K562 (cell line): ENCODE results near the gene GRIK2.

Source experiments
- CBX2 ChIP-seq: fragments of 200-600 bp; sonication (generic); IDR thresholded peaks from one replicate; pipeline ENCODE4 v1.6.1; 2012; ENCODE audit warnings: mild to moderate bottlenecking, low read length, inconsistent platforms; ENCODE audit not compliant: insufficient read depth, poor library complexity, severe bottlenecking
- CTCF ChIP-seq, 3 experiments: IDR thresholded peaks in 2 of 3; conservative IDR thresholded peaks in 1 of 3; 2 replicates each; pipeline ENCODE4 v1.5.1; 2011 to 2012; ENCODE audit warnings: low read length in 3 of 3, mild to moderate bottlenecking in 3 of 3, control low read depth in 2 of 3, improper control_type of control experiment in 1 of 3, inconsistent platforms in 1 of 3, low read depth in 1 of 3, mixed read lengths in 1 of 3, moderate library complexity in 1 of 3; ENCODE audit not compliant: insufficient read depth in 2 of 3
- ETS1 ChIP-seq: conservative IDR thresholded peaks from 2 replicates; pipeline ENCODE4 v1.6.1; 2011; ENCODE audit warnings: low read depth, mild to moderate bottlenecking, low read length; ENCODE audit not compliant: control insufficient read depth
- HDGF ChIP-seq: fragments of 450-650 bp; IDR thresholded peaks from 2 replicates; pipeline ENCODE4 v1.6.1; 2016
- MTF1 ChIP-seq: fragments of 250-450 bp; sonication (Bioruptor Pico); IDR thresholded peaks from 2 replicates; pipeline ENCODE4 v1.9.0; 2021; ENCODE audit warnings: moderate library complexity, mild to moderate bottlenecking, inconsistent platforms, borderline replicate concordance
- MYBL2 ChIP-seq, 2 experiments: fragments of 450-650 bp in 1 of 2; sonication (generic) in 1 of 2; formaldehyde crosslinking in 1 of 2; IDR thresholded peaks; 2 replicates each; pipeline versions ENCODE4 v1.6.1 to v1.8.1; 2017 to 2022; ENCODE audit warnings: borderline replicate concordance in 1 of 2, inconsistent platforms in 1 of 2, low read depth in 1 of 2, mild to moderate bottlenecking in 1 of 2, missing genetic modification reagents in 1 of 2, moderate library complexity in 1 of 2
- POLR2AphosphoS5 ChIP-seq: IDR thresholded peaks from 2 replicates; pipeline ENCODE4 v1.6.1; 2011; ENCODE audit warnings: mild to moderate bottlenecking, low read depth, low read length, moderate library complexity; ENCODE audit not compliant: control insufficient read depth, insufficient read depth
- SMARCB1 ChIP-seq: IDR thresholded peaks from 2 replicates; pipeline ENCODE4 v1.6.1; 2011; ENCODE audit warnings: improper control_type of control experiment, low read depth; ENCODE audit not compliant: insufficient read length
- SP1 ChIP-seq: sonication (generic); formaldehyde crosslinking; IDR thresholded peaks from 2 replicates; pipeline ENCODE4 v1.8.1; 2022; ENCODE audit warnings: mild to moderate bottlenecking, missing genetic modification reagents
- UBTF ChIP-seq, 2 experiments: IDR thresholded peaks; 2 replicates each; pipeline ENCODE4 v1.6.1; 2012; ENCODE audit warnings: improper control_type of control experiment in 2 of 2, low read depth in 2 of 2, low read length in 2 of 2, borderline replicate concordance in 1 of 2
- ZNF253 ChIP-seq: fragments of 250-450 bp; sonication (Bioruptor Pico); conservative IDR thresholded peaks from 2 replicates; pipeline ENCODE4 v1.6.1; 2021; ENCODE audit warnings: mild to moderate bottlenecking
- ZNF274 ChIP-seq: IDR thresholded peaks from 2 replicates; pipeline ENCODE4 v1.6.1; 2011; ENCODE audit warnings: low read depth, mild to moderate bottlenecking, low read length, moderate library complexity, borderline replicate concordance

GRCh38 chr6:101741474-101742171 is 348.1 kb downstream of the GRIK2 start:
- TF ChIP-seq ZNF253 (CRISPR knock-in tag) (no peak), MYBL2 (IDR thresholded peaks at IDR 0.05; ENCODE audit: low read depth) (no peak), MYBL2 (CRISPR knock-in tag; IDR thresholded peaks at IDR 0.05; ENCODE audit: borderline replicate concordance) (no peak), MTF1 (no peak), CTCF (IDR thresholded peaks at IDR 0.05 in 2 of 3, conservative IDR thresholded peaks at IDR 0.05 in 1 of 3; ENCODE audit: insufficient read depth in 2 of 3, low read depth in 1 of 3, low read length in 3 of 3) (no peak), SMARCB1 (no peak), HDGF (no peak), SP1 (CRISPR knock-in tag) (no peak), CBX2 (no peak), UBTF (IDR thresholded peaks at IDR 0.05; ENCODE audit: borderline replicate concordance in 1 of 2, low read depth in 2 of 2, low read length in 2 of 2) (no peak), ETS1 (no peak), ZNF274 (no peak), POLR2AphosphoS5 (no peak)
